PC-3 (cell line): ENCODE data around the gene HEXD. TPM values are rescaled to one million over a fixed set of nuclear protein-coding genes. Genes with fewer than 3 reads are reported as not detected.

Experiments used
- ATAC-seq: fragments of 200-7000 bp; cut with Tn5 transposase; 2 replicates; pipeline ENCODE4 v1.9.1; 2020; ENCODE audit warnings: mild to moderate bottlenecking, moderate library complexity
- BruUV-seq: library from RNA; stranded (reverse); fragments of 400-500 nt; replicated peaks from 2 replicates; lab custom pipeline; 2021; lab: Mats Ljungman, UMichigan
- CTCF ChIA-PET: fragments of 300-600 bp; sonication (Branson Sonifier 250); formaldehyde crosslinking; loops from one replicate; lab custom pipeline; 2022; ENCODE audit warnings: antibody characterized with exemption; lab: Charles Lee
- POLR2A ChIA-PET: fragments of 300-600 bp; sonication (Branson Sonifier 250); formaldehyde crosslinking; loops from one replicate; lab custom pipeline; 2022; ENCODE audit warnings: antibody characterized with exemption; ENCODE audit not compliant: unreplicated experiment; lab: Charles Lee
- DNase-seq: peaks from one replicate; pipeline ENCODE4 v3.0.0-alpha.2; 2015
- H2AFZ ChIP-seq: fragments of 300-600 bp; sonication (generic); 2 replicates; pipeline ENCODE4 v1.6.0; 2016; ENCODE audit warnings: antibody characterized with exemption, low read length
- H3F3A ChIP-seq: fragments of 300-600 bp; sonication (generic); one replicate; pipeline ENCODE4 v1.6.0; 2017; ENCODE audit warnings: antibody characterized with exemption, low read length, control low read depth, mild to moderate bottlenecking; ENCODE audit not compliant: unreplicated experiment
- H3K27ac ChIP-seq: fragments of 300-600 bp; sonication (generic); 2 replicates; pipeline ENCODE4 v1.5.1; 2016; ENCODE audit warnings: mild to moderate bottlenecking, low read length
- H3K27me3 ChIP-seq: fragments of 300-600 bp; sonication (generic); 2 replicates; pipeline ENCODE4 v1.6.1; 2016; ENCODE audit warnings: low read length, mixed read lengths
- H3K36me3 ChIP-seq: fragments of 300-600 bp; sonication (generic); 2 replicates; pipeline ENCODE4 v1.6.1; 2016; ENCODE audit warnings: low read depth, mixed run types, low read length, mixed read lengths
- H3K4me1 ChIP-seq: fragments of 300-600 bp; sonication (generic); 2 replicates; pipeline ENCODE4 v1.5.1; 2016; ENCODE audit warnings: low read length; ENCODE audit not compliant: insufficient read depth
- H3K4me2 ChIP-seq: fragments of 300-600 bp; sonication (generic); 2 replicates; pipeline ENCODE4 v1.6.0; 2016; ENCODE audit warnings: low read length
- H3K4me3 ChIP-seq: fragments of 300-600 bp; sonication (generic); 2 replicates; pipeline ENCODE4 v1.5.1; 2016; ENCODE audit warnings: mild to moderate bottlenecking, low read length, mixed read lengths
- H3K79me2 ChIP-seq: fragments of 300-600 bp; sonication (generic); 2 replicates; pipeline ENCODE4 v1.6.1; 2017; ENCODE audit warnings: low read length, mixed read lengths
- H3K9ac ChIP-seq: fragments of 300-600 bp; sonication (generic); 2 replicates; pipeline ENCODE4 v1.6.0; 2016; ENCODE audit warnings: mild to moderate bottlenecking, low read length
- H3K9me2 ChIP-seq: fragments of 300-600 bp; sonication (generic); replicated peaks from 2 replicates; pipeline ENCODE4 v1.6.1; 2016; ENCODE audit warnings: mixed run types, low read length, mixed read lengths
- H3K9me3 ChIP-seq: fragments of 300-600 bp; sonication (generic); 2 replicates; pipeline ENCODE4 v1.6.1; 2016; ENCODE audit warnings: low read length, mixed read lengths
- H4K20me1 ChIP-seq: fragments of 300-600 bp; sonication (generic); 2 replicates; pipeline ENCODE4 v1.6.1; 2016; ENCODE audit warnings: low read length, mixed read lengths
- CTCF ChIP-seq: fragments of 300-600 bp; sonication (generic); conservative IDR thresholded peaks from 2 replicates; pipeline ENCODE4 v1.5.1; 2017; ENCODE audit warnings: antibody characterized with exemption, low read depth, mild to moderate bottlenecking, low read length
- EZH2 ChIP-seq: fragments of 300-600 bp; sonication (generic); IDR thresholded peaks from one replicate; pipeline ENCODE4 v1.6.1; 2017; ENCODE audit warnings: antibody characterized with exemption, mild to moderate bottlenecking, low read length; ENCODE audit not compliant: unreplicated experiment
- EZH2phosphoT487 ChIP-seq: fragments of 300-600 bp; sonication (generic); IDR thresholded peaks from 2 replicates; pipeline ENCODE4 v1.6.1; 2018; ENCODE audit warnings: mild to moderate bottlenecking, antibody characterized with exemption, low read length, borderline replicate concordance
- intact Hi-C: fragments of 100-400 bp; cut with micrococcal nuclease; formaldehyde crosslinking; loops from 2 replicates; pipeline ENCODE4 v1.9.0; 2023
- total RNA-seq: library from RNA; depleted of rRNA; stranded (reverse); fragments of >200 nt; gene quantifications from 2 replicates; pipeline ENCODE4 v1.2.3, GENCODE V29; 2014

HEXD gene
- total RNA-seq, 1 experiment from 2014 or later = 12.7 TPM

GRCh38 chr17:82464567-82464929 is 46.4 kb downstream of the HEXD start:
- no TSS peak for BruUV-seq
- Histone ChIP-seq H2AFZ (no peak overlapping the region), H3K27ac (no peak overlapping the region), H3K27me3 (no peaks in the 10 kb centered on the region), H3K36me3 (peaks cover 23% of the 10 kb centered on the region), H3K79me2 (peaks cover 6% of the 10 kb centered on the region; the same call in 1 of the 2 replicates), H3K9me3 (no peaks in the 10 kb centered on the region), H3K9me2 (no peaks in the 10 kb centered on the region), H3F3A (no peaks in the 10 kb centered on the region), H3K4me1 (peaks cover 12% of the 10 kb centered on the region), H3K4me2 (no peak overlapping the region), H3K9ac (no peak overlapping the region), H3K4me3 (no peak overlapping the region), H4K20me1 (no peaks in the 10 kb centered on the region)
- no peak for ATAC-seq
- ChIA-PET CTCF (no interaction called here), POLR2A (no interaction called here)
- no peak for DNase-seq
- TF ChIP-seq EZH2 (no peak), CTCF (no peak), EZH2phosphoT487 (no peak)
- intact Hi-C loops = no loop called here

GRCh38 chr17:82465023-82465603 is 47.0 kb downstream of the HEXD start:
- Histone ChIP-seq H3K9me3 (no peaks in the 10 kb centered on the region), H3F3A (no peaks in the 10 kb centered on the region), H3K9me2 (no peaks in the 10 kb centered on the region), H3K4me3 (no peak overlapping the region), H4K20me1 (no peaks in the 10 kb centered on the region), H3K79me2 (peaks cover under 1% of the 10 kb centered on the region; the same call in 1 of the 2 replicates), H2AFZ (no peak overlapping the region), H3K27me3 (no peaks in the 10 kb centered on the region), H3K4me2 (no peak overlapping the region), H3K36me3 (peaks cover 27% of the 10 kb centered on the region), H3K9ac (no peak overlapping the region), H3K4me1 (peaks cover 12% of the 10 kb centered on the region), H3K27ac (no peak overlapping the region)
- TF ChIP-seq EZH2 (no peak), EZH2phosphoT487 (no peak)
- ChIA-PET CTCF (no interaction called here), POLR2A (no interaction called here)
- DNase-seq (no peak), ATAC-seq (no peak)
- intact Hi-C loops = no loop called here
- BruUV-seq = no TSS peak

GRCh38 chr17:82468692-82469091 is 50.5 kb downstream of the HEXD start:
- Histone ChIP-seq H3K27ac (no peak overlapping the region), H3K4me1 (no peaks in the 10 kb centered on the region), H2AFZ (no peak overlapping the region), H3K36me3 (peaks cover 19% of the 10 kb centered on the region), H3K9ac (no peak overlapping the region), H3K27me3 (no peaks in the 10 kb centered on the region), H3K4me2 (no peak overlapping the region), H3K4me3 (no peak overlapping the region), H3K79me2 (no peaks in the 10 kb centered on the region), H3K9me3 (no peaks in the 10 kb centered on the region), H3F3A (no peaks in the 10 kb centered on the region), H4K20me1 (no peaks in the 10 kb centered on the region), H3K9me2 (no peaks in the 10 kb centered on the region)
- no TSS peak for BruUV-seq
- TF ChIP-seq CTCF (no peak), EZH2phosphoT487 (no peak), EZH2 (no peak)
- POLR2A ChIA-PET = no interaction called here
- ATAC-seq (no peak), DNase-seq (no peak)
- CTCF ChIA-PET = no interaction called here
- intact Hi-C loops = no loop called here
